Heart left ventricle (tissue), 13 donors: ENCODE results near the gene ANO2.

Experiments
- POLR2A ChIP-seq, 2 donors: fragments of 450-650 bp; IDR thresholded peaks; one replicate each; pipeline ENCODE4 v1.6.1; 2017; ENCODE audit warnings: antibody characterized with exemption in 2 of 2, mild to moderate bottlenecking in 2 of 2, moderate library complexity in 2 of 2
- TF ChIP-seq, protein P1 (sequence below), 12 donors: fragments of 200-600 bp; sonication (generic) in 4 of 12; IDR thresholded peaks; one replicate each; pipeline versions ENCODE4 v1.5.0 to v1.8.0; 2018 to 2022; ENCODE audit warnings: antibody characterized with exemption in 12 of 12, mild to moderate bottlenecking in 5 of 12
- donor health status: ischemic (EF 13 %, LVEDD 7.1; RV severe dilation, severe dysfunction).
- donor health status: DM: no; HTN: yes; CAD: no.
- donor health status: DM: no; HTN: no; CAD: no.
- donor health status: ischemic (EF 25% LVEDD 6.9; RV normal size, moderate dysfunction).
- donor health status: ischemic (EF 25% LVEDD 5.7; RV mildly dilated, moderate dysfunction).
- donor health status: ischemic (EF 35%, LVEDD 5.7; RV mildly dilated, moderate dysfunction).
- donor health status: nonischemic (EF 11% LVEDD 7.7; RV severe dilation, severe dysfunction).
- donor health status: DM: yes; HTN: yes; CAD: no.
- donor health status: PGD.
- donor health status: ischemic (EF 29% LVEDD 5.4; RV normal size, mild dysfunction).
- donor health status: nonischemic (EF 23%, LVEDD 6.1; RV moderate dilation, normal function).

DNA sequence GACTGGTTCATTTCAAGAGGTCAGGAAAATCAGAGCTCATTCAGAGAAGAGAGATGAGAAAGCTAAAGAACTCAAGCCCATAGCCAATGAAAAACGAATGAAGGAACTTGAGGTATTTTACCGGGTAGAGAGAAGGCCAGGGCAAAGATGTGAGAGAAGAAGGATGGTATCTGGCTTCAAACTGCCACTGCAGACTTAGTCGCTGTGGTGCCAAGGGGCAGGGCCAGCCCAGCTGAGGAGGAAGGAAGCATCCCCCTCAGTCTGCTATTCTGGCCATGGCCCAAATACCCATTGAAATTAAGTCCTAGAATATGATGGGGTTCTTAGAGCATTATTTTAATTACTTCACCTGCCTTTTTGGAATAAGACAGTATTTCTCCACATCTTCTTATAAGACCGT is 69.2 kb downstream of the ANO2 start:
- TF ChIP-seq, protein P1, sequence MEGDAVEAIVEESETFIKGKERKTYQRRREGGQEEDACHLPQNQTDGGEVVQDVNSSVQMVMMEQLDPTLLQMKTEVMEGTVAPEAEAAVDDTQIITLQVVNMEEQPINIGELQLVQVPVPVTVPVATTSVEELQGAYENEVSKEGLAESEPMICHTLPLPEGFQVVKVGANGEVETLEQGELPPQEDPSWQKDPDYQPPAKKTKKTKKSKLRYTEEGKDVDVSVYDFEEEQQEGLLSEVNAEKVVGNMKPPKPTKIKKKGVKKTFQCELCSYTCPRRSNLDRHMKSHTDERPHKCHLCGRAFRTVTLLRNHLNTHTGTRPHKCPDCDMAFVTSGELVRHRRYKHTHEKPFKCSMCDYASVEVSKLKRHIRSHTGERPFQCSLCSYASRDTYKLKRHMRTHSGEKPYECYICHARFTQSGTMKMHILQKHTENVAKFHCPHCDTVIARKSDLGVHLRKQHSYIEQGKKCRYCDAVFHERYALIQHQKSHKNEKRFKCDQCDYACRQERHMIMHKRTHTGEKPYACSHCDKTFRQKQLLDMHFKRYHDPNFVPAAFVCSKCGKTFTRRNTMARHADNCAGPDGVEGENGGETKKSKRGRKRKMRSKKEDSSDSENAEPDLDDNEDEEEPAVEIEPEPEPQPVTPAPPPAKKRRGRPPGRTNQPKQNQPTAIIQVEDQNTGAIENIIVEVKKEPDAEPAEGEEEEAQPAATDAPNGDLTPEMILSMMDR (IDR thresholded peaks at IDR 0.05): no peak
- no peak for TF ChIP-seq POLR2A (IDR thresholded peaks at IDR 0.05)
